HG03520 (cell line): ENCODE measurements around the gene GATAD1.
"Not testable (repeated sequence)": the region's sequence is repeated elsewhere in the genome, so short reads cannot be mapped to it uniquely, and the experiment has no call there.

Source experiments
- ATAC-seq: cut with Tn5 transposase; IDR thresholded peaks from one replicate; pipeline ENCODE4 v1.9.1; 2021; ENCODE audit warnings: mild to moderate bottlenecking, moderate library complexity; ENCODE audit not compliant: unreplicated experiment

The GATAD1 gene

GRCh38 chr7:92479146-92479545 is 31.9 kb downstream of the GATAD1 start:
- not testable (repeated sequence) for ATAC-seq

GRCh38 chr7:92483624-92484023 is 36.3 kb downstream of the GATAD1 start:
- ATAC-seq, result not testable (repeated sequence)

- not testable (repeated sequence) for ATAC-seq
Measured at GRCh38 chr7:92484226-92484625, 36.9 kb downstream of the GATAD1 start.

GRCh38 chr7:92485267-92485892 is 38.1 kb downstream of the GATAD1 start:
- ATAC-seq, result no peak

GRCh38 chr7:92485974-92486373 is 38.7 kb downstream of the GATAD1 start:
- ATAC-seq, result no peak

- no peak for ATAC-seq
Measured at GRCh38 chr7:92487804-92488203, 40.5 kb downstream of the GATAD1 start.

GRCh38 chr7:92489634-92490033 is 42.4 kb downstream of the GATAD1 start:
- no peak for ATAC-seq

- no peak for ATAC-seq
Measured at GRCh38 chr7:92496876-92497275, 49.6 kb downstream of the GATAD1 start.

- ATAC-seq, result no peak
Measured at GRCh38 chr7:92498557-92498956, 51.3 kb downstream of the GATAD1 start.

- no peak for ATAC-seq
Measured at GRCh38 chr7:92503767-92504166, 56.5 kb downstream of the GATAD1 start.

- ATAC-seq, result no peak
Measured at GRCh38 chr7:92504563-92504962, 57.3 kb downstream of the GATAD1 start.

- ATAC-seq, result no peak
Measured at GRCh38 chr7:92506363-92506762, 59.1 kb downstream of the GATAD1 start.

GRCh38 chr7:92508946-92509345 is 61.7 kb downstream of the GATAD1 start:
- no peak for ATAC-seq
